MCF 10A (cell line): ENCODE data around the gene IL16. TPM values are rescaled to one million over a fixed set of nuclear protein-coding genes. Genes with fewer than 3 reads are reported as not detected.

Experiments
- BruUV-seq: library from RNA; stranded (reverse); fragments of 400-500 nt; replicated peaks from 2 replicates; lab custom pipeline; 2021; lab: Mats Ljungman, UMichigan
- CTCF ChIA-PET: fragments of 300-600 bp; sonication (Branson Sonifier 250); formaldehyde crosslinking; extraction: SDS; loops from one replicate; lab custom pipeline; 2021; ENCODE audit warnings: antibody characterized with exemption, inconsistent platforms; lab: Yijun Ruan, JAX
- POLR2A ChIA-PET: fragments of 300-600, 350-650 bp; sonication (Branson Sonifier 250); formaldehyde crosslinking; extraction: SDS; loops from one replicate; lab custom pipeline; 2020; ENCODE audit warnings: antibody characterized with exemption, inconsistent platforms; lab: Yijun Ruan, JAX
- DNase-seq: peaks from one replicate; pipeline ENCODE4 v3.0.0-alpha.2; 2018; ENCODE audit not compliant: unreplicated experiment
- H3K27ac Mint-ChIP-seq: one replicate; pipeline ENCODE4 v1.8.0; 2022; ENCODE audit warnings: mild to moderate bottlenecking, low read depth, mixed read lengths; ENCODE audit not compliant: unreplicated experiment
- H3K27me3 Mint-ChIP-seq: one replicate; pipeline ENCODE4 v1.8.0; 2022; ENCODE audit warnings: mixed read lengths; ENCODE audit not compliant: insufficient read depth, unreplicated experiment
- H3K36me3 Mint-ChIP-seq: one replicate; pipeline ENCODE4 v1.8.0; 2022; ENCODE audit warnings: mild to moderate bottlenecking, moderate library complexity, mixed read lengths; ENCODE audit not compliant: insufficient read depth, unreplicated experiment
- H3K4me1 Mint-ChIP-seq: one replicate; pipeline ENCODE4 v1.8.0; 2022; ENCODE audit warnings: mixed read lengths; ENCODE audit not compliant: insufficient read depth, unreplicated experiment
- H3K4me3 Mint-ChIP-seq: one replicate; pipeline ENCODE4 v1.8.0; 2022; ENCODE audit warnings: mild to moderate bottlenecking, moderate library complexity, mixed read lengths; ENCODE audit not compliant: unreplicated experiment
- H3K9me3 Mint-ChIP-seq: one replicate; pipeline ENCODE4 v1.8.0; 2022; ENCODE audit warnings: mixed read lengths; ENCODE audit not compliant: unreplicated experiment
- intact Hi-C: fragments of 100-400 bp; cut with micrococcal nuclease; formaldehyde crosslinking; loops from 2 replicates; pipeline ENCODE4 v1.14.1; 2022
- total RNA-seq: library from RNA; stranded (reverse); gene quantifications from 2 replicates; pipeline ENCODE4 v1.2.3, GENCODE V29; 2022
- TF ChIP-seq, protein P1 (sequence below): fragments of 200-600 bp; IDR thresholded peaks from one replicate; pipeline ENCODE4 v1.8.0; 2022; ENCODE audit warnings: antibody characterized with exemption, mild to moderate bottlenecking; ENCODE audit not compliant: unreplicated experiment

The IL16 gene
- total RNA-seq, 1 experiment from 2014 or later, result 0.72 TPM

DNA sequence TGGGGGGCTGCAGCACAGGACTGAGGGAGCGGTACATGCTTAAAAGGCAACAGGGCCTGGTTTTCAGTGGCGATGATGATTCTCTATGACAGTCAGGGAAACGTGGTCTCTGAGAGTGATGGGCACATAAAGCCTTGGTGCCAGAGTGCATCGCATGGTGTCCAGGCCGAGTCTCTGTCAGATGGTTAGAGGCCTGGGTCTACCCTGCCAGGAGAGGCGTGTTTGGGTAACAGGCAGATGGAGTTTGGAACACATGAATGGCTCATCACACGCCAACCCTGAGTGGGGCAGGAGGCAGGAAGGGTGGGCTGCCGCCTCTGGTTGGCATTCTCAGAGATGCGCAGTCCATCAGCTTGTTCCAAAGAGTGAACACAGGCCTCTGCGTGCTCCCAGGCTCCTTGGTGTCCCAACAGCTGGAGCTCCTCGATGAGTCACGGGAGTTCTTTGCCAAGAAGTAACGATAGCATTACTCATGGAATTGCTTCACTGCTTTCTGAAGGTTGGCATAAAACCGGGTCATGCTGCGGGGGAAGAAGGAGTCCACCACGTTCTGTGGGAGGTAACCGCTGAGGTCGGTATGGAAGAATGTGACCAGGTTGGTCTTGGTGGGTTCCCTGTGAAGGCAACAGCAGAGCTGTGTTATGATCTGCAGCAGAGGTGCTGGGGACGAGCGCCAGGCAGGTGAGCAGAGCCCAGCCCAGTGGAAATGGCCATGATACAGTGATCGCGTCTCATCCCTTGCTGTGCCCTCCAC lies 116.3 kb downstream of the IL16 start:
- H3K4me1 Mint-ChIP-seq, result peaks cover 24% of the 10 kb centered on the region
- DNase-seq, result peak; percentile 99
- H3K4me3 Mint-ChIP-seq, result peak overlapping the region; percentile 19
- no TSS peak for BruUV-seq
- TF ChIP-seq, protein P1, sequence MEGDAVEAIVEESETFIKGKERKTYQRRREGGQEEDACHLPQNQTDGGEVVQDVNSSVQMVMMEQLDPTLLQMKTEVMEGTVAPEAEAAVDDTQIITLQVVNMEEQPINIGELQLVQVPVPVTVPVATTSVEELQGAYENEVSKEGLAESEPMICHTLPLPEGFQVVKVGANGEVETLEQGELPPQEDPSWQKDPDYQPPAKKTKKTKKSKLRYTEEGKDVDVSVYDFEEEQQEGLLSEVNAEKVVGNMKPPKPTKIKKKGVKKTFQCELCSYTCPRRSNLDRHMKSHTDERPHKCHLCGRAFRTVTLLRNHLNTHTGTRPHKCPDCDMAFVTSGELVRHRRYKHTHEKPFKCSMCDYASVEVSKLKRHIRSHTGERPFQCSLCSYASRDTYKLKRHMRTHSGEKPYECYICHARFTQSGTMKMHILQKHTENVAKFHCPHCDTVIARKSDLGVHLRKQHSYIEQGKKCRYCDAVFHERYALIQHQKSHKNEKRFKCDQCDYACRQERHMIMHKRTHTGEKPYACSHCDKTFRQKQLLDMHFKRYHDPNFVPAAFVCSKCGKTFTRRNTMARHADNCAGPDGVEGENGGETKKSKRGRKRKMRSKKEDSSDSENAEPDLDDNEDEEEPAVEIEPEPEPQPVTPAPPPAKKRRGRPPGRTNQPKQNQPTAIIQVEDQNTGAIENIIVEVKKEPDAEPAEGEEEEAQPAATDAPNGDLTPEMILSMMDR, result no peak
- ChIA-PET POLR2A (interaction anchor here (0.7 to 1.0 kb wide), 8 partner anchors 11 to 57 kb away, joined by 3 to 6 read pairs (median 3); partner anchors contain the start of gene STARD5), CTCF (interaction anchor here (1.0 kb wide), 1 partner anchor 38 kb away, joined by 4 read pairs; no protein-coding TSS in a partner anchor)
- intact Hi-C loops, result no loop called here
- no peaks in the 10 kb centered on the region for H3K9me3 Mint-ChIP-seq
- no peak overlapping the region for H3K27ac Mint-ChIP-seq
- H3K27me3 Mint-ChIP-seq, result no peaks in the 10 kb centered on the region
- H3K36me3 Mint-ChIP-seq, result peaks cover 12% of the 10 kb centered on the region

DNA sequence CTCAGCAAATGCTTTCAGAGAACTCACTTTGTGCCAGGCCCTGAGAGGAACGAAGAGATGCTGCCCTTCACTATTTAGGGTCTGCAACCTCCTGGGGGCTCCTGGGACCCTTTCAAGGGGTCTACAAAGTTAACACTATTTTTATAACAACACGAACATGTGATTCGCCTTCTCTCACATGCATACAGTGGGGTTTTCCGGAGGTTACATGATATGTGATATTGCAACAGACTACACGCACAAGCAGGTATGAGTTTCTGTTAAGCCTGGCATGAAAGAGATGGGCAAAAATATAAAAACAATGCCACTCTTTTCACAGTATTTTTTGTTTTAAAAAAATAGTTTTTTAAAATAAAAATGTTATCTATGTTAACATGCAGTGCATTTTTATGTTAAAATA lies 117.0 kb downstream of the IL16 start:
- TF ChIP-seq, protein P1, result no peak
- peaks cover 24% of the 10 kb centered on the region for H3K4me1 Mint-ChIP-seq
- intact Hi-C loops, result no loop called here
- POLR2A ChIA-PET, result interaction anchor here (1.0 kb wide), 1 partner anchor 10 kb away, joined by 5 read pairs; the partner anchor contains the start of gene STARD5
- H3K4me3 Mint-ChIP-seq, result no peak overlapping the region
- H3K27ac Mint-ChIP-seq, result no peak overlapping the region
- H3K36me3 Mint-ChIP-seq, result peaks cover 12% of the 10 kb centered on the region
- no TSS peak for BruUV-seq
- H3K9me3 Mint-ChIP-seq, result no peaks in the 10 kb centered on the region
- peak; percentile 61 for DNase-seq
- H3K27me3 Mint-ChIP-seq, result no peaks in the 10 kb centered on the region
- CTCF ChIA-PET, result no interaction called here

DNA sequence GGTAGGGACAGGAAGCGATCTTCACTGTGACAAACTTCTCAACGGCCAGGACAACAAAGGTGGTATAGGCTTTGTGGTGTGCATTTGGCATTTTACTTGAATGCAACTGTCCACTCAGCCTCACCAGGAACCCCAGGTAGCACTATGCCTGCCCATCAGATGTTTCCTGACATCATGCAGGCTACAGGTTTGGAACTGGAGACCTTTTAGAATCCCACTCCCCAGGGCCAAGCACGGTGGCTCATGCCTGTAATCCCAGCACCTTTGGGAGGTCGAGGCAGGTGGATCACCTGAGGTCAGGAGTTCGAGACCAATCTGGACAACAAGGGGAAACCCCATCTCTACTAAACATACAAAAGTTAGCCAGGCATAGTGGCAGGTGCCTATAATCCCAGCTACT lies 117.7 kb downstream of the IL16 start:
- BruUV-seq, result no TSS peak
- Mint-ChIP-seq H3K4me1 (peaks cover 24% of the 10 kb centered on the region), H3K36me3 (peaks cover 12% of the 10 kb centered on the region), H3K9me3 (no peaks in the 10 kb centered on the region), H3K27ac (no peak overlapping the region), H3K27me3 (no peaks in the 10 kb centered on the region), H3K4me3 (no peak overlapping the region)
- intact Hi-C loops, result no loop called here
- no peak for DNase-seq
- CTCF ChIA-PET, result no interaction called here
- TF ChIP-seq, protein P1, result no peak
- POLR2A ChIA-PET, result no interaction called here

DNA sequence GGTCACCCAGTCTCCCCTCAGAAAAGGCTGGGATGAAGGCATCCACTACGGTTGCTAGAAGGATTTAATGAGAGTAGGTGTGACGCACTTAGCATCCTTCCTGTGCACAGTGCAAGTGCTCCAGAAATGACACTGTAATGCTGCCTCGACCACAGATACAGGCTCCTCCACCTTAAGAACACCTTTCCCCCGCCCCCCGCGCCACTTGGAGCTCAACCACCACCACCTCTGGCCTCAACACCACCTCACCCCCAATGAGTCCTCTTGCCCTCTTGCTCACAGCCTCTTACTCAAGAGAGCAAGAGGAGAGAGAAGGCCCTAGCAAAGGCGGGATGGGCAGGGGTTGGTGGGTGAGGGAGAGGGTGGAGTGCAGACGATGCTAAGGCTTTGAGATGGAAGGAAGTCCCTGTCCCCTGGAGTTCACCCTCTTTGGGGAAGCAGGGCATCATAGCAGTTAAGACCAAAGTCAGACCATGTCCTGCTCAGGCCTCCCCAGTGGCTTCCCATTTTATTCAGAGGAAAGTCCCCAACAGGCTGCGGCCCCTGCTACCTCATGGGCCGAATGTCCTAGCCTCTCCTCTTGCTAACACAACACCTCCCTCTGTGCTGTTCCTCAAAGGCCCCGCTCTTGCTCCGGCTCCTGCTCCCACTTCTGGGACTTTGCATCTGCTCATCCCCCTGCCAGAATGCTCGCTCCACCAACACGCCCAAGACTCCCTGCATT lies 118.9 kb downstream of the IL16 start:
- intact Hi-C loops, result no loop called here
- BruUV-seq, result no TSS peak
- no peak overlapping the region for H3K27ac Mint-ChIP-seq

More for the DNA sequence above, 118.9 kb downstream of the IL16 start:
- TF ChIP-seq, protein P1, result no peak
- ChIA-PET POLR2A (no interaction called here), CTCF (no interaction called here)
- DNase-seq, result no peak
- no peak overlapping the region for H3K4me3 Mint-ChIP-seq
- peaks cover 10% of the 10 kb centered on the region for H3K36me3 Mint-ChIP-seq
- no peaks in the 10 kb centered on the region for H3K9me3 Mint-ChIP-seq
- no peaks in the 10 kb centered on the region for H3K27me3 Mint-ChIP-seq
- peaks cover 24% of the 10 kb centered on the region for H3K4me1 Mint-ChIP-seq
